Endothelial cell (in vitro differentiated cells): ENCODE measurements around the gene RPP25L. TPM values are rescaled to one million over a fixed set of nuclear protein-coding genes. Genes with fewer than 3 reads are reported as not detected.
A peak's percentile ranks its signal among the peaks of the same experiment; 100 is the strongest.

ENCODE experiments used
- DNase-seq: peaks from one replicate; pipeline ENCODE4 v3.0.0; 2021; ENCODE audit warnings: low spot score
- H3K27ac Mint-ChIP-seq: one replicate; pipeline ENCODE4 v1.8.0; 2021; ENCODE audit warnings: mixed read lengths, inconsistent platforms; ENCODE audit not compliant: unreplicated experiment
- H3K27me3 Mint-ChIP-seq: one replicate; pipeline ENCODE4 v1.8.0; 2021; ENCODE audit warnings: mild to moderate bottlenecking, moderate library complexity, mixed read lengths, inconsistent platforms; ENCODE audit not compliant: unreplicated experiment
- H3K36me3 Mint-ChIP-seq: one replicate; pipeline ENCODE4 v1.8.0; 2021; ENCODE audit warnings: mild to moderate bottlenecking, low read depth, mixed read lengths, inconsistent platforms; ENCODE audit not compliant: unreplicated experiment
- H3K4me1 Mint-ChIP-seq: one replicate; pipeline ENCODE4 v1.8.0; 2021; ENCODE audit warnings: mild to moderate bottlenecking, mixed read lengths, inconsistent platforms; ENCODE audit not compliant: unreplicated experiment
- H3K4me3 Mint-ChIP-seq: one replicate; pipeline ENCODE4 v1.8.0; 2021; ENCODE audit warnings: mild to moderate bottlenecking, mixed read lengths, inconsistent platforms; ENCODE audit not compliant: unreplicated experiment
- H3K9me3 Mint-ChIP-seq: one replicate; pipeline ENCODE4 v1.8.0; 2021; ENCODE audit warnings: mixed read lengths, inconsistent platforms; ENCODE audit not compliant: unreplicated experiment
- total RNA-seq: library from RNA; stranded (reverse); fragmentation: NEBNext Ultra II Directional; extraction: Animal tissue kit (Norgen Biotek cat#: 25700); gene quantifications from one replicate; pipeline ENCODE4 v1.2.1, GENCODE V29; 2021; ENCODE audit not compliant: unreplicated experiment
- TF ChIP-seq, protein P1 (sequence below): fragments of 200-600 bp; sonication (generic); IDR thresholded peaks from one replicate; pipeline ENCODE4 v1.5.0; 2021; ENCODE audit warnings: antibody characterized with exemption; ENCODE audit not compliant: unreplicated experiment

RPP25L gene
- total RNA-seq, 1 donor from 2014 or later, result 12.9 TPM

DNA sequence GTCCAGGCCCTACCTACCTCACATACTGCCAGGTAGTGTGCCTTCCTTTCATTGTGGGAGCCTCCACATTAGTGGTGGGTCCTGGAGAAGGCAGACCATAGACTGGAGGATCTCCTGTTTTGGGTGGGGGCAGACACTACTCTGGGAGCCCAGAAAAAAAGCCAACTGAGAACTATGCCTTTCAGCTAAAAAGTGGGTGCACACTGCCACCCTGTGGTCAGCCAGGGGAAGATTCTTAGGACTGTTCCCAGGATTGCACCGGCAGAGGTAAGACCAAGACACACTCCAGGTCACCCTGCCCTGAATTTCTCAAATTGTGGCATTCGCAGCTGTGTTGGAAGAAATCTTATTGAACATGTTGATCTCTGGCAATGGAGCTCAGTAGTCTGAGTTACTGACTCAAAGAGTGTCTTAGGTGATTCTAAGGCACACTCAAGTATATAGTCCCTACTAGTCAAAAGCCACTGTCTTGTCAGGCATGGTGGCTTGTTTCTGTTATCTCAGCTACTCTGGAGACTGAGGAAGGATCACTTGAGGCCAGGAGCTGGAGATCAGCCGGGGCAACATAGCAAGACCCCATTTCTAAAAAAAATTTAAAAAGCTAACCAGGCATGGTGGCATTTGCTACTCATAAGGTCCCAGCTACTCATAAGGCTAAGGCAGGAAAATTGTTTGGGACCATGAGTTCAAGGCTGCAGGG, 22.1 kb upstream of the RPP25L start:
- peak overlapping the region; percentile 42 for H3K27ac Mint-ChIP-seq
- H3K27me3 Mint-ChIP-seq, result peaks cover 26% of the 10 kb centered on the region
- TF ChIP-seq, protein P1, sequence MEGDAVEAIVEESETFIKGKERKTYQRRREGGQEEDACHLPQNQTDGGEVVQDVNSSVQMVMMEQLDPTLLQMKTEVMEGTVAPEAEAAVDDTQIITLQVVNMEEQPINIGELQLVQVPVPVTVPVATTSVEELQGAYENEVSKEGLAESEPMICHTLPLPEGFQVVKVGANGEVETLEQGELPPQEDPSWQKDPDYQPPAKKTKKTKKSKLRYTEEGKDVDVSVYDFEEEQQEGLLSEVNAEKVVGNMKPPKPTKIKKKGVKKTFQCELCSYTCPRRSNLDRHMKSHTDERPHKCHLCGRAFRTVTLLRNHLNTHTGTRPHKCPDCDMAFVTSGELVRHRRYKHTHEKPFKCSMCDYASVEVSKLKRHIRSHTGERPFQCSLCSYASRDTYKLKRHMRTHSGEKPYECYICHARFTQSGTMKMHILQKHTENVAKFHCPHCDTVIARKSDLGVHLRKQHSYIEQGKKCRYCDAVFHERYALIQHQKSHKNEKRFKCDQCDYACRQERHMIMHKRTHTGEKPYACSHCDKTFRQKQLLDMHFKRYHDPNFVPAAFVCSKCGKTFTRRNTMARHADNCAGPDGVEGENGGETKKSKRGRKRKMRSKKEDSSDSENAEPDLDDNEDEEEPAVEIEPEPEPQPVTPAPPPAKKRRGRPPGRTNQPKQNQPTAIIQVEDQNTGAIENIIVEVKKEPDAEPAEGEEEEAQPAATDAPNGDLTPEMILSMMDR, result peak; percentile 66
- peak; percentile 83 for DNase-seq
- H3K4me1 Mint-ChIP-seq, result peaks cover 16% of the 10 kb centered on the region
- H3K4me3 Mint-ChIP-seq, result no peak overlapping the region
- H3K9me3 Mint-ChIP-seq, result no peaks in the 10 kb centered on the region
- H3K36me3 Mint-ChIP-seq, result peaks cover 6% of the 10 kb centered on the region

DNA sequence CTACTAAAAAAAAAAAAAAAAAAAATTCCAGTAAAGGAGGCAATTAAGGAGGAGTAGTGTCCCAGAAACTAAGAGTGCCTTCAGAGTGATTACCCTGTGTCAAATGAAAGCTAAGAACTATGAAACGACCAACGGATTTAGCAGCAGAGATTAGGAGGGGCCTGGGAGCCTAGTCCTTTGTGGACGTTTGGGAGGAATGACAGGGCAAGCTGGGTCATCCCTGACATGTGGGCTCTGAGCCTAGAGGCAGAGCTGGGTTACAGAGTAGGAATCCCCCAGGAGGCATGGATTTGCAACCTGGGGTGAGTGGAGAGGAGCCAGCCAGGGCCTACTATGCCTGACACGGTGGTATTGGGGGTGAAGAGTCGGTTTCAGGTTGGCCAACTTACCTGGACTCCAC, 21.3 kb upstream of the RPP25L start:
- Mint-ChIP-seq H3K27ac (no peak overlapping the region), H3K4me1 (peaks cover 19% of the 10 kb centered on the region), H3K4me3 (no peak overlapping the region), H3K9me3 (no peaks in the 10 kb centered on the region), H3K27me3 (peaks cover 27% of the 10 kb centered on the region), H3K36me3 (peaks cover 10% of the 10 kb centered on the region)
- TF ChIP-seq, protein P1, result no peak
- DNase-seq, result no peak

DNA sequence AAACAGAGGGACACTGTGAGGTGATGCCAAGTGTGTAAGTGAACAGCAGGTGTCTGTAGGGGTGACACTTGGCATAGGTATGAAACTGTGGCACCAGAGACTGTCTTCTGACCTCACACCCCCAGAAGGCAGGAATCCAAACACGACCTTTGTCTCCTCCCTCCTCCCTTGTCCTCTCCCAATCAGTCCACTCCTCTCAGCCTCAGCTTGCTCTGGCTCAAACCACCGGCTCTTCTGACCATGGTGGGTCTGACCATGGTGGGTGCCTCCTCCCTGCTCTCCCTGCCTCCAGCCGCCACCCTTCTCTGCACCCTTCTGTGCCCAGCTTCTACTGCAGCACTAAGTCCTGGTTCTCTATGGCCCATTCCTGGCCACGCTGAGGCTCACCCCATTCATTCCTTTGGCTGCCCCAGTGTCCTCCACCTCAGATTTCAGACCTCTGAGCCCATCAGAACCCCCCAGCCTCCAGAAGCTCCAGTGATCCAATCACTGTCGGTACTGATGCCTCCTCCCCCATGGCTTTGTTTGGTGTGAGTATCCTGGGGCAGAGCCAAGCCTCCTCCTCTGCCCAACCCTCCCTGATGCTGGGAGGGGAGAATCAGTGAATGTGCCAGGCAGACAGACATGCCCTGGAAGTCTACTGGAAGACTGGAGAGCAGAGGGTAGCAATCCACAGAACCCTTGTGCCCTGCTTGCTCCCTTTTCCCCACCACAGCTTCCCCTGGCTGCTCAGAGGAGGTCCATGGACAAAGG, 18.7 kb upstream of the RPP25L start:
- no peaks in the 10 kb centered on the region for H3K9me3 Mint-ChIP-seq
- peaks cover 33% of the 10 kb centered on the region for H3K27me3 Mint-ChIP-seq
- peaks cover 11% of the 10 kb centered on the region for H3K4me1 Mint-ChIP-seq
- DNase-seq, result no peak
- H3K27ac Mint-ChIP-seq, result no peak overlapping the region
- no peak overlapping the region for H3K4me3 Mint-ChIP-seq
- TF ChIP-seq, protein P1, result no peak
- H3K36me3 Mint-ChIP-seq, result peaks cover 12% of the 10 kb centered on the region

DNA sequence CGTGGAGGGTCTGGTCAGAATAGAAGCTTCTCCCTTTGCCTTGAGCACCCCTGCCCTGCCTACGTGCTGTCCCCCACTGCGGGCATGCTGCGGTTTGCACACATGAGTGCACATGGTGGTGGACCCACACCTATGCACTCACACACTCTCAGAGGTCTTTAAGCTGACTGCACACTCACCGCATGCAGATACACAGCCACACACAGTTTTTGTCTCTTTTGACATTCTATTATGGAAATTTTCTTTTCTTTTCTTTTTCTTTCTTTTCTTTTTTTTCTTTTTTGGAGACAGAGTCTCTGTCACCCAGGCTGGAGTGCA, 17.6 kb upstream of the RPP25L start:
- peaks cover 33% of the 10 kb centered on the region for H3K27me3 Mint-ChIP-seq
- TF ChIP-seq, protein P1, result no peak
- no peak overlapping the region for H3K27ac Mint-ChIP-seq
- no peak for DNase-seq
- H3K9me3 Mint-ChIP-seq, result no peaks in the 10 kb centered on the region
- peaks cover 7% of the 10 kb centered on the region for H3K36me3 Mint-ChIP-seq
- H3K4me3 Mint-ChIP-seq, result peak overlapping the region; percentile 75
- H3K4me1 Mint-ChIP-seq, result peaks cover 11% of the 10 kb centered on the region
